ENCODE measurements around the gene CITED4. TPM values are rescaled to one million over a fixed set of nuclear protein-coding genes. Genes with fewer than 3 reads are reported as not detected.

Gene CITED4
- total RNA-seq, 1 donor from 2014 or later = 3.8 TPM

GRCh38 chr1:40831001-40831732 is 31.0 kb downstream of the CITED4 start:
- Mint-ChIP-seq H3K36me3 (ENCODE audit: unreplicated experiment) (no peaks in the 10 kb centered on the region), H3K4me3 (ENCODE audit: unreplicated experiment) (no peak overlapping the region), H3K27ac (ENCODE audit: unreplicated experiment) (no peak overlapping the region), H3K9me3 (ENCODE audit: unreplicated experiment) (peaks cover 4% of the 10 kb centered on the region), H3K27me3 (ENCODE audit: unreplicated experiment) (peaks cover 6% of the 10 kb centered on the region), H3K4me1 (ENCODE audit: low read depth, unreplicated experiment) (no peaks in the 10 kb centered on the region)
- no peak for DNase-seq
- no peak for TF ChIP-seq CTCF (IDR thresholded peaks at IDR 0.05; ENCODE audit: partially characterized antibody, unreplicated experiment)

- no peak for TF ChIP-seq CTCF (IDR thresholded peaks at IDR 0.05; ENCODE audit: partially characterized antibody, unreplicated experiment)
- no peak for DNase-seq
- Mint-ChIP-seq H3K36me3 (ENCODE audit: unreplicated experiment) (no peaks in the 10 kb centered on the region), H3K4me3 (ENCODE audit: unreplicated experiment) (no peak overlapping the region), H3K27me3 (ENCODE audit: unreplicated experiment) (peaks cover 6% of the 10 kb centered on the region), H3K9me3 (ENCODE audit: unreplicated experiment) (peaks cover 4% of the 10 kb centered on the region), H3K27ac (ENCODE audit: unreplicated experiment) (no peak overlapping the region), H3K4me1 (ENCODE audit: low read depth, unreplicated experiment) (no peaks in the 10 kb centered on the region)
These were observed 31.7 kb downstream of the CITED4 start for GRCh38 chr1:40830419-40830943.

GRCh38 chr1:40829631-40830245 is 32.4 kb downstream of the CITED4 start:
- H3K27ac Mint-ChIP-seq (ENCODE audit: unreplicated experiment) = no peak overlapping the region
- H3K9me3 Mint-ChIP-seq (ENCODE audit: unreplicated experiment) = peaks cover 4% of the 10 kb centered on the region
- no peak overlapping the region for H3K4me3 Mint-ChIP-seq (ENCODE audit: unreplicated experiment)
- DNase-seq = no peak
- no peaks in the 10 kb centered on the region for H3K36me3 Mint-ChIP-seq (ENCODE audit: unreplicated experiment)
- peaks cover 6% of the 10 kb centered on the region for H3K27me3 Mint-ChIP-seq (ENCODE audit: unreplicated experiment)
- peaks cover 5% of the 10 kb centered on the region for H3K4me1 Mint-ChIP-seq (ENCODE audit: low read depth, unreplicated experiment)
- no peak for TF ChIP-seq CTCF (IDR thresholded peaks at IDR 0.05; ENCODE audit: partially characterized antibody, unreplicated experiment)

GRCh38 chr1:40825996-40826395 is 36.2 kb downstream of the CITED4 start:
- no peak overlapping the region for H3K27ac Mint-ChIP-seq (ENCODE audit: unreplicated experiment)
- H3K4me1 Mint-ChIP-seq (ENCODE audit: low read depth, unreplicated experiment) = peaks cover 14% of the 10 kb centered on the region
- no peak for TF ChIP-seq CTCF (IDR thresholded peaks at IDR 0.05; ENCODE audit: partially characterized antibody, unreplicated experiment)
- no peaks in the 10 kb centered on the region for H3K36me3 Mint-ChIP-seq (ENCODE audit: unreplicated experiment)
- no peaks in the 10 kb centered on the region for H3K9me3 Mint-ChIP-seq (ENCODE audit: unreplicated experiment)
- no peak overlapping the region for H3K4me3 Mint-ChIP-seq (ENCODE audit: unreplicated experiment)
- H3K27me3 Mint-ChIP-seq (ENCODE audit: unreplicated experiment) = peaks cover 6% of the 10 kb centered on the region
- DNase-seq = no peak

- peaks cover 6% of the 10 kb centered on the region for H3K27me3 Mint-ChIP-seq (ENCODE audit: unreplicated experiment)
- no peaks in the 10 kb centered on the region for H3K9me3 Mint-ChIP-seq (ENCODE audit: unreplicated experiment)
- H3K36me3 Mint-ChIP-seq (ENCODE audit: unreplicated experiment) = no peaks in the 10 kb centered on the region
- no peak for DNase-seq
- no peak overlapping the region for H3K4me3 Mint-ChIP-seq (ENCODE audit: unreplicated experiment)
- no peak for TF ChIP-seq CTCF (IDR thresholded peaks at IDR 0.05; ENCODE audit: partially characterized antibody, unreplicated experiment)
- peaks cover 14% of the 10 kb centered on the region for H3K4me1 Mint-ChIP-seq (ENCODE audit: low read depth, unreplicated experiment)
- H3K27ac Mint-ChIP-seq (ENCODE audit: unreplicated experiment) = peak overlapping the region; percentile 10
These were observed 36.8 kb downstream of the CITED4 start for GRCh38 chr1:40825435-40825788.

All from glutamatergic neuron (in vitro differentiated cells).